IPS DF 6.9 (cell line): ENCODE results near the gene SDK1.

Experiments used
- DNase-seq: peaks from one replicate; pipeline ENCODE4 v3.0.0-alpha.2; 2013; ENCODE audit warnings: low read depth, low spot score
- H3K27ac ChIP-seq: one replicate; pipeline ENCODE4 v1.5.1; 2013; ENCODE audit warnings: low read length, control low read depth
- H3K27me3 ChIP-seq: 2 replicates; pipeline ENCODE4 v1.6.1; 2013; ENCODE audit warnings: mild to moderate bottlenecking, low read length; ENCODE audit not compliant: control insufficient read depth, insufficient read depth
- H3K36me3 ChIP-seq: 2 replicates; pipeline ENCODE4 v1.6.1; 2013; ENCODE audit warnings: low read length; ENCODE audit not compliant: control insufficient read depth, insufficient read depth
- H3K4me1 ChIP-seq: 2 replicates; pipeline ENCODE4 v1.6.1; 2013; ENCODE audit warnings: low read length; ENCODE audit not compliant: control insufficient read depth, insufficient read depth
- H3K4me3 ChIP-seq: 2 replicates; pipeline ENCODE4 v1.5.1; 2013; ENCODE audit warnings: mild to moderate bottlenecking, low read length
- H3K9me3 ChIP-seq: 2 replicates; pipeline ENCODE4 v1.6.1; 2013; ENCODE audit warnings: low read length, inconsistent platforms; ENCODE audit not compliant: control insufficient read depth, insufficient read depth
- WGBS: extraction: QIAGEN DNeasy Blood & Tissue Kit; methylation state at CpG from one replicate; pipeline ENCODE4 v1.1.7; 2013; ENCODE audit warnings: mixed read lengths, missing lambda C conversion rate; ENCODE audit not compliant: insufficient read length, insufficient coverage; 5-methylcytosine and 5-hydroxymethylcytosine counted together

Gene SDK1

GRCh38 chr7:3289996-3290395, 11.1 kb upstream of the SDK1 start:
- H3K4me3 ChIP-seq = no peak overlapping the region
- no CpG with 5 or more reads among the region's 2 CpGs for WGBS
- no peak for DNase-seq

GRCh38 chr7:3292694-3293093, 8.4 kb upstream of the SDK1 start:
- DNase-seq = no peak
- 0 out of 2 replicates have a peak, but pooled peaks cover 2% of the 10 kb centered on the region for H3K4me1 ChIP-seq
- H3K9me3 ChIP-seq = no peaks in the 10 kb centered on the region
- H3K27me3 ChIP-seq = no peaks in the 10 kb centered on the region
- whole genome bisulfite sequencing = no CpG with 5 or more reads among the region's 7 CpGs
- H3K36me3 ChIP-seq = no peaks in the 10 kb centered on the region
- no peak overlapping the region for H3K27ac ChIP-seq
- H3K4me3 ChIP-seq = no peak overlapping the region

More at GRCh38 chr7:3289996-3290395, 11.1 kb upstream of the SDK1 start:
- Histone ChIP-seq H3K36me3 (no peaks in the 10 kb centered on the region), H3K9me3 (no peaks in the 10 kb centered on the region), H3K4me1 (0 out of 2 replicates have a peak, but pooled peaks cover 2% of the 10 kb centered on the region), H3K27me3 (no peaks in the 10 kb centered on the region), H3K27ac (no peak overlapping the region)

- Histone ChIP-seq H3K36me3 (no peaks in the 10 kb centered on the region), H3K27ac (no peak overlapping the region), H3K4me1 (0 out of 2 replicates have a peak, but pooled peaks cover 2% of the 10 kb centered on the region), H3K9me3 (no peaks in the 10 kb centered on the region), H3K4me3 (no peak overlapping the region), H3K27me3 (no peaks in the 10 kb centered on the region)
- no CpG with 5 or more reads among the region's 10 CpGs for WGBS
- no peak for DNase-seq
These were observed 6.5 kb upstream of the SDK1 start for GRCh38 chr7:3294432-3295100.

- 100% methylated on average over 1 of the region's 8 CpGs for WGBS
- H3K27me3 ChIP-seq = no peaks in the 10 kb centered on the region
- H3K4me3 ChIP-seq = no peak overlapping the region
- H3K27ac ChIP-seq = no peak overlapping the region
- H3K36me3 ChIP-seq = no peaks in the 10 kb centered on the region
- H3K9me3 ChIP-seq = no peaks in the 10 kb centered on the region
- peaks cover 2% of the 10 kb centered on the region; the same call in 1 of the 2 replicates for H3K4me1 ChIP-seq
- DNase-seq = no peak
These were observed 3.8 kb upstream of the SDK1 start for GRCh38 chr7:3297105-3297819.

- no peaks in the 10 kb centered on the region; the same call in 1 of the 2 replicates for H3K4me1 ChIP-seq
- no peak overlapping the region for H3K27ac ChIP-seq
- H3K36me3 ChIP-seq = no peaks in the 10 kb centered on the region
- H3K9me3 ChIP-seq = no peaks in the 10 kb centered on the region
- WGBS = no CpG with 5 or more reads among the region's 20 CpGs
- H3K27me3 ChIP-seq = no peaks in the 10 kb centered on the region
- H3K4me3 ChIP-seq = peak overlapping the region; percentile 59; the same call in 1 of the 2 replicates
- no peak for DNase-seq
These were observed 816 bp upstream of the SDK1 start for GRCh38 chr7:3300221-3300650.

GRCh38 chr7:3301449-3301731, 338 bp downstream of the SDK1 start:
- no peak overlapping the region for H3K27ac ChIP-seq
- H3K4me3 ChIP-seq = peak overlapping the region; percentile 63
- H3K36me3 ChIP-seq = no peaks in the 10 kb centered on the region
- no CpG with 5 or more reads among the region's 56 CpGs for WGBS
- H3K27me3 ChIP-seq = no peaks in the 10 kb centered on the region
- DNase-seq = no peak
- no peaks in the 10 kb centered on the region for H3K9me3 ChIP-seq
- no peaks in the 10 kb centered on the region; the same call in 1 of the 2 replicates for H3K4me1 ChIP-seq

- Histone ChIP-seq H3K27me3 (no peaks in the 10 kb centered on the region), H3K36me3 (no peaks in the 10 kb centered on the region), H3K4me3 (peak overlapping the region; percentile 63), H3K9me3 (no peaks in the 10 kb centered on the region), H3K27ac (no peak overlapping the region), H3K4me1 (no peaks in the 10 kb centered on the region; the same call in 1 of the 2 replicates)
- no CpG with 5 or more reads among the region's 45 CpGs for WGBS
- DNase-seq = no peak
These were observed 973 bp downstream of the SDK1 start for GRCh38 chr7:3301831-3302618.

GRCh38 chr7:3302681-3303320, 1.7 kb downstream of the SDK1 start:
- H3K27me3 ChIP-seq = no peaks in the 10 kb centered on the region
- no peaks in the 10 kb centered on the region for H3K36me3 ChIP-seq
- H3K27ac ChIP-seq = no peak overlapping the region
- no CpG with 5 or more reads among the region's 7 CpGs for WGBS
- no peaks in the 10 kb centered on the region; the same call in 1 of the 2 replicates for H3K4me1 ChIP-seq
- no peak overlapping the region for H3K4me3 ChIP-seq
- H3K9me3 ChIP-seq = no peaks in the 10 kb centered on the region
- no peak for DNase-seq

GRCh38 chr7:3304131-3304530, 3.1 kb downstream of the SDK1 start:
- WGBS = no CpG with 5 or more reads among the region's 4 CpGs
- no peaks in the 10 kb centered on the region for H3K36me3 ChIP-seq
- no peak for DNase-seq
- H3K4me3 ChIP-seq = no peak overlapping the region
- H3K4me1 ChIP-seq = no peaks in the 10 kb centered on the region; the same call in 1 of the 2 replicates
- H3K27ac ChIP-seq = no peak overlapping the region
- H3K9me3 ChIP-seq = no peaks in the 10 kb centered on the region
- no peaks in the 10 kb centered on the region for H3K27me3 ChIP-seq

- H3K9me3 ChIP-seq = no peaks in the 10 kb centered on the region
- no peaks in the 10 kb centered on the region for H3K36me3 ChIP-seq
- DNase-seq = no peak
- H3K27me3 ChIP-seq = no peaks in the 10 kb centered on the region
- H3K27ac ChIP-seq = no peak overlapping the region
- no peak overlapping the region for H3K4me3 ChIP-seq
- WGBS = no CpG with 5 or more reads among the region's 1 CpG
- no peaks in the 10 kb centered on the region; the same call in 1 of the 2 replicates for H3K4me1 ChIP-seq
These were observed 6.4 kb downstream of the SDK1 start for GRCh38 chr7:3307435-3307834.
